AG09309 (cell line): Measurements from ENCODE around the gene ASTN2.

ENCODE experiments used
- DNase-seq: peaks from one replicate; pipeline ENCODE4 v3.0.0-alpha.2; 2010; ENCODE audit warnings: low read depth
- H3K4me3 ChIP-seq: 2 replicates; pipeline ENCODE4 v1.5.1; 2011; ENCODE audit warnings: mild to moderate bottlenecking, low read depth, low read length, moderate library complexity; ENCODE audit not compliant: control insufficient read depth
- CTCF ChIP-seq: IDR thresholded peaks from 2 replicates; pipeline ENCODE4 v1.5.1; 2011; ENCODE audit warnings: mild to moderate bottlenecking, low read depth, low read length, inconsistent platforms; ENCODE audit not compliant: insufficient read depth, control insufficient read depth; ENCODE audit errors: missing control alignments

The ASTN2 gene

GRCh38 chr9:116873491-116873890, 541.4 kb downstream of the ASTN2 start:
- TF ChIP-seq CTCF = no peak
- H3K4me3 ChIP-seq = no peak overlapping the region
- DNase-seq = no peak

GRCh38 chr9:116870566-116870965, 544.3 kb downstream of the ASTN2 start:
- no peak overlapping the region for H3K4me3 ChIP-seq
- DNase-seq = no peak
- TF ChIP-seq CTCF = no peak

- no peak for TF ChIP-seq CTCF
- no peak overlapping the region for H3K4me3 ChIP-seq
- DNase-seq = no peak
These were observed 546.7 kb downstream of the ASTN2 start for GRCh38 chr9:116868201-116868600.

- no peak for DNase-seq
- TF ChIP-seq CTCF = no peak
- no peak overlapping the region for H3K4me3 ChIP-seq
These were observed 553.5 kb downstream of the ASTN2 start for GRCh38 chr9:116861321-116861720.

GRCh38 chr9:116860509-116861120, 554.2 kb downstream of the ASTN2 start:
- TF ChIP-seq CTCF = peak; percentile 68
- peak; percentile 14 for DNase-seq
- H3K4me3 ChIP-seq = no peak overlapping the region

GRCh38 chr9:116859763-116860162, 555.1 kb downstream of the ASTN2 start:
- no peak overlapping the region for H3K4me3 ChIP-seq
- TF ChIP-seq CTCF = no peak
- no peak for DNase-seq

GRCh38 chr9:116857321-116857720, 557.5 kb downstream of the ASTN2 start:
- no peak overlapping the region for H3K4me3 ChIP-seq

More at GRCh38 chr9:116857321-116857720, 557.5 kb downstream of the ASTN2 start:
- no peak for DNase-seq
- TF ChIP-seq CTCF = no peak
